Calu3 (cell line): Measurements from ENCODE around the gene RNU6-8. TPM values are rescaled to one million over a fixed set of nuclear protein-coding genes. Genes with fewer than 3 reads are reported as not detected.

Experiments
- BruUV-seq: library from RNA; stranded (reverse); fragments of 400-500 nt; replicated peaks from 2 replicates; lab custom pipeline; 2021; lab: Mats Ljungman, UMichigan
- CTCF ChIA-PET: fragments of 300-600 bp; sonication (Branson Sonifier 250); formaldehyde crosslinking; loops from one replicate; lab custom pipeline; 2022; ENCODE audit warnings: antibody characterized with exemption; lab: Charles Lee
- DNase-seq: peaks from one replicate; pipeline ENCODE4 v3.0.0; 2022
- H3K27ac Mint-ChIP-seq: one replicate; pipeline ENCODE4 v1.8.0; 2022; ENCODE audit warnings: mixed read lengths; ENCODE audit not compliant: unreplicated experiment
- H3K27me3 Mint-ChIP-seq: one replicate; pipeline ENCODE4 v1.8.0; 2022; ENCODE audit warnings: mixed read lengths; ENCODE audit not compliant: unreplicated experiment
- H3K36me3 Mint-ChIP-seq: one replicate; pipeline ENCODE4 v1.8.0; 2022; ENCODE audit warnings: mild to moderate bottlenecking, moderate library complexity, mixed read lengths; ENCODE audit not compliant: insufficient read depth, unreplicated experiment
- H3K4me1 Mint-ChIP-seq: one replicate; pipeline ENCODE4 v1.8.0; 2022; ENCODE audit warnings: mild to moderate bottlenecking, low read depth, mixed read lengths; ENCODE audit not compliant: unreplicated experiment
- H3K4me3 Mint-ChIP-seq: one replicate; pipeline ENCODE4 v1.8.0; 2022; ENCODE audit warnings: mild to moderate bottlenecking, low read depth, moderate library complexity, mixed read lengths; ENCODE audit not compliant: unreplicated experiment
- H3K9me3 Mint-ChIP-seq: one replicate; pipeline ENCODE4 v1.8.0; 2022; ENCODE audit warnings: low read depth, mixed read lengths; ENCODE audit not compliant: unreplicated experiment
- intact Hi-C: fragments of 100-400 bp; cut with micrococcal nuclease; formaldehyde crosslinking; loops from one replicate; pipeline ENCODE4 v1.10.0; 2022; ENCODE audit not compliant: unreplicated experiment
- total RNA-seq: library from RNA; stranded (reverse); gene quantifications from 2 replicates; pipeline ENCODE4 v1.2.3, GENCODE V29; 2022
- TF ChIP-seq, protein P1 (sequence below): fragments of 200-600 bp; IDR thresholded peaks from one replicate; pipeline ENCODE4 v1.8.0; 2022; ENCODE audit warnings: antibody characterized with exemption; ENCODE audit not compliant: unreplicated experiment

RNU6-8 gene
- total RNA-seq, 1 experiment from 2014 or later, result not detected

DNA sequence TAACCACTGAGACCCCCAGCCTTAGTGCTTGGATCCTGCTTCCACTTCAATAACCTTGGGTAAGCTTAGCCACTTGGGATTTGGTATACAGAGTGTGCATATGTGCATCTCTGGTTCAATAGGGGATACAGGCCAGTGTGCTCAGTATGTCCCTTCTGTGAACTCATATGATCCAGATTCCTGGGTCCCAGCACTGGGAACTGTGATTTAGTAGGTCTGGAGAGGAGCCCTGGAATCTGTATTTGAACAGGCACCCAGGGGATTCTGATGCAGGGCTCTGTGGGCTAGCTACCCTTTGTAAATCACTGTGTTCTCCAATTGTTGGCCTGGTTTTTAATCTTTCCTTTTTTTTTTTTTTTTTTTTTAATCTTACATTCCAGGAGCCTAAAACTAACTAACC is 9.8 kb upstream of the RNU6-8 start:
- no peaks in the 10 kb centered on the region for H3K4me1 Mint-ChIP-seq
- no TSS peak for BruUV-seq
- no peaks in the 10 kb centered on the region for H3K36me3 Mint-ChIP-seq
- H3K9me3 Mint-ChIP-seq, result no peaks in the 10 kb centered on the region
- CTCF ChIA-PET, result interaction anchor here (0.6 to 0.7 kb wide), 2 partner anchors 12 to 682 kb away, joined by 3 to 4 read pairs; no protein-coding TSS in a partner anchor
- TF ChIP-seq, protein P1, sequence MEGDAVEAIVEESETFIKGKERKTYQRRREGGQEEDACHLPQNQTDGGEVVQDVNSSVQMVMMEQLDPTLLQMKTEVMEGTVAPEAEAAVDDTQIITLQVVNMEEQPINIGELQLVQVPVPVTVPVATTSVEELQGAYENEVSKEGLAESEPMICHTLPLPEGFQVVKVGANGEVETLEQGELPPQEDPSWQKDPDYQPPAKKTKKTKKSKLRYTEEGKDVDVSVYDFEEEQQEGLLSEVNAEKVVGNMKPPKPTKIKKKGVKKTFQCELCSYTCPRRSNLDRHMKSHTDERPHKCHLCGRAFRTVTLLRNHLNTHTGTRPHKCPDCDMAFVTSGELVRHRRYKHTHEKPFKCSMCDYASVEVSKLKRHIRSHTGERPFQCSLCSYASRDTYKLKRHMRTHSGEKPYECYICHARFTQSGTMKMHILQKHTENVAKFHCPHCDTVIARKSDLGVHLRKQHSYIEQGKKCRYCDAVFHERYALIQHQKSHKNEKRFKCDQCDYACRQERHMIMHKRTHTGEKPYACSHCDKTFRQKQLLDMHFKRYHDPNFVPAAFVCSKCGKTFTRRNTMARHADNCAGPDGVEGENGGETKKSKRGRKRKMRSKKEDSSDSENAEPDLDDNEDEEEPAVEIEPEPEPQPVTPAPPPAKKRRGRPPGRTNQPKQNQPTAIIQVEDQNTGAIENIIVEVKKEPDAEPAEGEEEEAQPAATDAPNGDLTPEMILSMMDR, result no peak
- no peak overlapping the region for H3K27ac Mint-ChIP-seq
- intact Hi-C loops, result no loop called here
- peaks cover under 1% of the 10 kb centered on the region for H3K27me3 Mint-ChIP-seq
- DNase-seq, result no peak
- no peak overlapping the region for H3K4me3 Mint-ChIP-seq

DNA sequence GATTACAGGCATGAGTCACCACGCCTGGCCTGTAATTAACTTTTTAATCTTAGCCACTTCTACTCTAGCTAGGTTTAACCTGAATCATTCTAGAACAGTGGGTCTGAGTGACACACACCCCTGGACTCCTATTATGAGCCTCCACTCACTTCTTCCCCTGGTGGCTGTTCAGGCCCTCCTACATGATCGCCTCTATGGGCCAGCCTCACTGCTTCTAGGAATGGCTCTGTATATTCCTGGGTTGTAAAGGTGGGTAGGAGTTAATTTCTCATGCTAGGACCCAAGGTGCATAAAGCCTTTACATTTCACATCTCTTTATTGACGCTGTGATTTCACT is 8.0 kb upstream of the RNU6-8 start:
- Mint-ChIP-seq H3K27ac (no peak overlapping the region), H3K9me3 (no peaks in the 10 kb centered on the region), H3K4me1 (peaks cover 9% of the 10 kb centered on the region), H3K27me3 (no peaks in the 10 kb centered on the region), H3K4me3 (no peak overlapping the region), H3K36me3 (no peaks in the 10 kb centered on the region)
- no TSS peak for BruUV-seq
- no peak for DNase-seq
- intact Hi-C loops, result no loop called here
- TF ChIP-seq, protein P1, result no peak
- CTCF ChIA-PET, result no interaction called here

DNA sequence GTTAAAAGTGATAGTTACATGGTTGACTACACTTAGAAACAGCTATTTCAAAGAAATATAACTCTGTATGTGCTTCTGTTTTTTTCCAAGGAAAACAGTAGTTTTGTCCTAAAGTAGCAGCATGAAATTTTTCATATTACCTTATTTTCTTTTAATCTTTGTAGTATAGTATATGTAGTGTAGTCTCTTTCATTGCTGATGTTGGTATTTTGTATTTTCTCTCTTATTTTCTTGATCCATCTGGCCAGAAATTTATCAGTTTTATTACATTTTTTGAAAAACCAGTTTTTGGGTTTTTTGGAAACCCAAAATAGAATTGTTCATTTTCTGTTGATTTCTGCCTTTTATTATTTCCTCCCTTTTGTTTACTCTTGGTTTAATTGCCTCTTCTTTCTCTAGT is 6.4 kb upstream of the RNU6-8 start:
- Mint-ChIP-seq H3K4me3 (no peak overlapping the region), H3K9me3 (no peaks in the 10 kb centered on the region), H3K27me3 (no peaks in the 10 kb centered on the region), H3K4me1 (peaks cover 12% of the 10 kb centered on the region), H3K27ac (no peak overlapping the region), H3K36me3 (no peaks in the 10 kb centered on the region)
- TF ChIP-seq, protein P1, result no peak
- no TSS peak for BruUV-seq
- CTCF ChIA-PET, result no interaction called here
- no peak for DNase-seq
- intact Hi-C loops, result no loop called here

DNA sequence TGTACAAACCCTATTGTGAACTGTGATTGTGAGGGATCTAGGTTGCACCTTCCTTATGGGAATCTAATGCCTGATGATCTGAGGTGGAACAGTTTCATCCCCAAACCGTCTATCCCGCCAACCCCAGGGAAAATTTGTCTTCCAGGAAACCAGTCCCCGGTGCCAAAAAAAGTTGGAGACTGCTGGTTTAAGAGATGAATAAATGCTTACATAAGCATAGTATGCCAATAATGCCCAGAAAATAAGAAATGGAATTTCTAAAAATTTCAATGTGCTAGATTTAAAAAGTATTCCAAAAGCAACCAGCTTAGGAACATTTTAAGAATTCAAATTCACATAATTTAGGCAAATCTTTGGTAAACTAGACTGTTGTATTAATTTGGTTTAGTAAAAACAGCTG is 5.4 kb upstream of the RNU6-8 start:
- Mint-ChIP-seq H3K27me3 (no peaks in the 10 kb centered on the region), H3K4me1 (peaks cover 12% of the 10 kb centered on the region), H3K4me3 (no peak overlapping the region), H3K9me3 (no peaks in the 10 kb centered on the region), H3K36me3 (peaks cover 8% of the 10 kb centered on the region), H3K27ac (no peak overlapping the region)
- DNase-seq, result no peak
- TF ChIP-seq, protein P1, result no peak
- BruUV-seq, result no TSS peak
- intact Hi-C loops, result no loop called here
- CTCF ChIA-PET, result no interaction called here
